Motor neuron (in vitro differentiated cells): ENCODE data around the gene TSPAN31. TPM values are rescaled to one million over a fixed set of nuclear protein-coding genes. Genes with fewer than 3 reads are reported as not detected.
A peak's percentile ranks its signal among the peaks of the same experiment; 100 is the strongest.

Experiments
- ATAC-seq, 8 experiments: fragments of 200-7000 bp; cut with Tn5 transposase; replicated peaks in 6 of 8; 2 replicates each; pipeline ENCODE4 v1.8.0; 2021; ENCODE audit warnings: mild to moderate bottlenecking in 8 of 8, moderate library complexity in 8 of 8
- H3K27ac ChIP-seq, 2 donors: fragments of 250-450 bp; sonication (Bioruptor Pico); 2 replicates each; pipeline ENCODE4 v1.9.0; 2021; ENCODE audit warnings: antibody characterized with exemption in 2 of 2, mild to moderate bottlenecking in 2 of 2, moderate library complexity in 1 of 2
- H3K4me1 ChIP-seq, 2 donors: fragments of 250-450 bp; sonication (Bioruptor Pico); replicated peaks in 1 of 2; 2 replicates each; pipeline ENCODE4 v1.6.1; 2021; ENCODE audit warnings: antibody characterized with exemption in 2 of 2, mild to moderate bottlenecking in 2 of 2, moderate library complexity in 1 of 2
- H3K4me3 ChIP-seq, 5 donors: fragments of 250-450 bp; sonication (Bioruptor Pico); 2 replicates each; pipeline ENCODE4 v1.9.0; 2021; ENCODE audit warnings: antibody characterized with exemption in 5 of 5, mild to moderate bottlenecking in 5 of 5, moderate library complexity in 4 of 5
- WGBS, 10 experiments: fragments of 450-650 bp; shearing (Covaris generic); methylation state at CpG; one replicate each; pipeline ENCODE4 v1.0.0; 2022; 5-methylcytosine and 5-hydroxymethylcytosine counted together
- in situ Hi-C, 9 experiments: fragments of 400-800 bp; cut with MboI; loops; one replicate each; pipeline ENCODE4 v1.15.0; 2021; ENCODE audit warnings: low sequenced_read_pairs in 9 of 9, low pct_unique_long_range_greater_than_20kb in 2 of 9; ENCODE audit not compliant: unreplicated experiment in 9 of 9
- total RNA-seq, 8 experiments: library from RNA; unstranded; fragments of 300-600 nt; gene quantifications; 2 replicates each; pipeline versions ENCODE4 v1.2.3 to v1.2.4, GENCODE V29; 2022

The TSPAN31 gene
- total RNA-seq, 8 experiments from 2014 or later = 19.8 to 38.6 (median 24.4) TPM

DNA sequence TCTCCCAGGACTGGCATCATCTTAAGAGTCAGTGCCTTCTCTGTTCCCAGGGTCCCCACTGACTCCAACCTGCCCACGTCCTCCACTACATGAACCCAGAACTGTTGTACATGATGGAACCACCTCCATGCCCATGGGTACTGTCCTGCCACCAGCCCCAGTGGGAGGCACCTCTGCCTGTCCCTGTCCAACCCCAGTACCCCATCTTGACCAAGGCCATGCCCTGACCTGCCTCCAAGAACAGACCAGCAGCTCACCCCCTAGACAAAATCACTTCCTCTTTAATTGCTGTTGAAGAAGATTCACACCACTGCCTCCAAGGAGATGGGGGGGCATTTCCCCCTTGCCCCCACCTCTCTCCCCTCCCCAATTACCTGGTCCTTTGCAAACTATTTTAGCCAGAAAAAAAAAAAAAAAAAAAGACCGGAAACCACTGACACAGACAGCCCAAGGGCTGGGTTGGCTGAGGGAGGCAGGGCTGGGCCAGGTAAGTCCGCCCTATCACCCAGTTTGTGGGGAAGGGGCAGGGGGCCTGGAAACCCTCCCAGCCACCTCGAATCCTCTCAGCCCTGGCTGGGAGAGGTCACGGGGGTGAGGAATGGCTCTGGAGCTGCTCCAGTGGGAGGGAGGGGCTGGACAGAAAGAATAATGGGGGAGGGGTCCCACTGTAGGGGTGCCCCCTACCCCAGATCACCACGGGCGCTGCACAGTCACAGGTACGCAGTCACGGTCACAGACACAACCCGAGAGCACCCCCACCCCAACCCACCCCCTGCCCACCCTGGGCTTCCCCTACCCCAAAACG lies 19.7 kb upstream of the TSPAN31 start:
- no peak for ATAC-seq
- 0 to 50% (median 0%) methylated on average over 1 to 3 of the region's 11 CpGs; no CpG with 5 or more reads in 7 of the 10 experiments for WGBS, 10 experiments
- in situ Hi-C loops = no loop called here
- no peak overlapping the region for H3K27ac ChIP-seq
- no peak overlapping the region for H3K4me3 ChIP-seq
- peaks cover 0 to 6% of the 10 kb centered on the region in 2 donors for H3K4me1 ChIP-seq

DNA sequence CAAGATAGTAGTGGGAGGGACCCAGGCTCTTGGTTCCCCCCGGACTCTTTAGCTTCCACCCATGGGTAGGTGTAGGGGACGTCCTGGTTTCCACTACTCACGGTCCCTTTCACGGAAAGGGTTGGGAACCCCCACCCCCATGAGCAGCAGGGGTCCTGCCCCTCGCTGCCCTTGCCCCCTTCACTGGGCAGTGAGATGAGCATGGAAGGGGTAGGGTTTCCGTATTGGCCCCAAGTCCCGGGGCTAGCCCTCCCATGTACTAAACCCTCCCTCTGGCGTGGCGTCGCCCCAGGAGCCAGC lies 19.0 kb upstream of the TSPAN31 start:
- in situ Hi-C loops = no loop called here
- Histone ChIP-seq H3K4me3 (peak overlapping the region; percentile 32 to 52 (median 47)), H3K27ac (peak overlapping the region; percentile 61 to 79), H3K4me1 (peaks cover 0 to 6% of the 10 kb centered on the region in 2 donors)
- WGBS, 10 experiments = 0% methylated on average over 2 of the region's 10 CpGs; no CpG with 5 or more reads in 9 of the 10 experiments
- ATAC-seq = peak in 3 of 8 experiments; percentile 0 to 1 (median 1)

DNA sequence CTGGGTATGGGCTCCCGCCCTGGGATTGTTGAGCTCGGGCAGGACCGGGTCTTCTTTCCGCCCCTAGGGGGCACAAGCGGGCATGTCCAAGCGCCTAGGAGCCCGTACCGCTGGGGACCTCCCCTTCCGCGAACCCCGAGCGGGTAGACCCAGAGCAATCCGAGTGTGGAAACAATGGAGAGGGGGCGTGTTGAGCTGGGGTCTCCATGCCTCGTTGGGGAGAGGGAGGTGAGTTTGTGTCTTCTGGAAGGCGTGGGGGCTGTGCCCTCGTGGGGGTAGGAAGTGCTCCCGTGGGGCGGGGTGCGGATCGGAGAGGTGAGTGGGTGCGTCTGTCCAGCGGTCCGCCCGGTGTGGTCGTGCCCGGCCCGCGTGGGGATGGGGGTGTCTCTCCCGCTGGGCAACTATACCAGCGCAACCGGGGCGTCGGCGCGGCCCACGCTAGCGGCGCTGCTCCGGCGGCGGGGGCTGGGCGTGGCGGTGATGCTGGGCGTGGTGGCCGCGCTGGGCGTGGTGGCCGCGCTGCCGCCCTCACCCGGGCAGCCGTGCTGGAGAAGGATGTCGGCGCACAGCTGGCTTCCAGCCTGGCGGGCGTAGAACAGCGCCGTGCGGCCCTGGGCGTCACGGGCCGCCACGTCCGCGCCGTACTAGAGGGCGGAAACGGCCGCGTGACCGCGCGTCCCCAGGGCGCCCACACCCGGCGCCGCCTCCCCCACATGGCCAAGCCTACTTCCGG lies 18.5 kb upstream of the TSPAN31 start:
- in situ Hi-C loops = no loop called here
- H3K4me3 ChIP-seq = peak overlapping the region; percentile 32 to 52 (median 47)
- WGBS, 10 experiments = 0 to 23% (median 8%) methylated on average over 1 to 6 of the region's 79 CpGs; no CpG with 5 or more reads in 7 of the 10 experiments
- H3K4me1 ChIP-seq = peaks cover 0 to 6% of the 10 kb centered on the region in 2 donors
- peak overlapping the region; percentile 61 to 79 for H3K27ac ChIP-seq
- ATAC-seq = peak; percentile 82 to 91 (median 86)

DNA sequence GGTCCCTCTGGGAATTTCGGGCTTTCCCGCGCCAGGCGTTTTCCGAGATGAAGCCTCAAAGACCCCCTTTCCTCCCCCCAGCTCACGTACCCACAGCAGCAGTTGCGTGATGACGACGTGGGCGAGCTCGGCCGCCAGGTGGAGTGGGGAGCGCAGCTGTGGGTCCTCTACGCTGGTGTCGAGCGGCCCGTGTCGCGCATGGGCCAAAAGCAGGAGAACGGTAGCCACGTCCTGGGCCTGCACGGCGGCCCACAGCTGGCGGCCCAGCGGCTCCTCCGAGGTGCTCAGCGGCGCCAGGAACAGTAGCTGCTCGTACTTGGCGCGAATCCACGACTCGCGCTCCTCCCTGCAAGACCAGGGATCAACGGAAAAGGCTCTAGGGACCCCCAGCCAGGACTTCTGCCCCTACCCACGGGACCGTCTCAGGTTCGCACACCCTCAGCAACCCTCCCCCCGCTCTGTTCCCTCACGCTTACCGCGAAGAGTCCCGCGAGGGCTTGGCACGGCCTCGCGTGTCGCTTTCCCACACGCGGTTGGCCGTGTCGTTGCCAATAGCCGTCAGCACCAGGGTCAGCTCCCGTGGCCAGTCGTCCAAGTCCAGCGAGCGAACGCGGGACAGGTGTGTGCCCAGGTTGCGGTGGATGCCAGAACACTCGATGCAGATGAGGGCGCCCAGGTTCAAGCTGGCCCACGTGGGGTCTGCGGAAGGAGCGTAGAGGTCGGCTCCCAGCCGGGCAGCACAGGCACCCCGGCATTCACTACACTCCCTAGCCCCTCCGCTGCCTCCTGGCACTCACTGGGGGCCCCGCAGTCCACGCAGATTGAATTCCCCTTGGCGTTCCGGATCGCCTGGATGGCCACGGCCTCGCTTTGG lies 17.7 kb upstream of the TSPAN31 start:
- 10 to 72% (median 32%) methylated on average over 3 to 41 of the region's 76 CpGs; no CpG with 5 or more reads in 3 of the 10 experiments for WGBS, 10 experiments
- in situ Hi-C loops = no loop called here

DNA sequence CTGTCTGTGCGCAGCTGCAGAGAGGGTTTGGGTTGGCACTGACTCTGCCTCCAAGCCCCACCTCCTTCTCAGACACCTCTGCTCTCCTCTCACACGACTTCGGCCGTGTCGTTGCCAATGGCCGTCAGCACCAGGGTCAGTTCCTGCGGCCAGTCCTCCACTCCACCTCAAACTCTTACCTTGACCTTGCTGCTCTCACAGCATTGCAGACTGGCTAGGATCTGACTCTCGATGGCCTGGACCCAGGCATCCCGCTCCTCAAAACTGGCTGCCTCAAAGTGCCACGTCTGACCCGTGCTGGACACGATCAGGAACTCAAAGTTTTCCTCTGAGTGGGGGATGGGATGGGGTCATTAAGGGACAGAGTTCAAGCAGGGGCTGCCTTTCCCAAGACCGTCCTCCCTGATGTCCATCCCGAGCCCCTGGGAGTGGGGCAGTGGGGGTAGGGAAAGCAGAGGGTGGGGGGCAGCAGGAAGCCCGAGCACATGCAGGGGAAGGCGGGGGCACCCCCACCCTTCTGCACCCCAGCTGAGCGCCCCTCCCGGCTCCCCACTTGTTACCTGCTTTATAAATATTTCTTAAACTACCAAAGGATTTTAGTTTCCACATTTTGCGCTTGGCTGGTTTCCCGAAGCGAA lies 17.0 kb upstream of the TSPAN31 start:
- H3K4me1 ChIP-seq = peaks cover 0 to 6% of the 10 kb centered on the region in 2 donors
- H3K27ac ChIP-seq = no peak overlapping the region
- 12 to 100% (median 81%) methylated on average over 1 to 10 of the region's 21 CpGs; no CpG with 5 or more reads in 1 of the 10 experiments for WGBS, 10 experiments
- in situ Hi-C loops = no loop called here
- no peak for ATAC-seq
- peak overlapping the region in 1 of 5 donors; percentile 49 for H3K4me3 ChIP-seq

More for the DNA sequence above, 17.7 kb upstream of the TSPAN31 start:
- H3K4me3 ChIP-seq = peak overlapping the region; percentile 32 to 52 (median 47)
- H3K4me1 ChIP-seq = peaks cover 0 to 6% of the 10 kb centered on the region in 2 donors
- peak; percentile 18 to 73 (median 62) for ATAC-seq
- peak overlapping the region; percentile 61 to 79 for H3K27ac ChIP-seq

DNA sequence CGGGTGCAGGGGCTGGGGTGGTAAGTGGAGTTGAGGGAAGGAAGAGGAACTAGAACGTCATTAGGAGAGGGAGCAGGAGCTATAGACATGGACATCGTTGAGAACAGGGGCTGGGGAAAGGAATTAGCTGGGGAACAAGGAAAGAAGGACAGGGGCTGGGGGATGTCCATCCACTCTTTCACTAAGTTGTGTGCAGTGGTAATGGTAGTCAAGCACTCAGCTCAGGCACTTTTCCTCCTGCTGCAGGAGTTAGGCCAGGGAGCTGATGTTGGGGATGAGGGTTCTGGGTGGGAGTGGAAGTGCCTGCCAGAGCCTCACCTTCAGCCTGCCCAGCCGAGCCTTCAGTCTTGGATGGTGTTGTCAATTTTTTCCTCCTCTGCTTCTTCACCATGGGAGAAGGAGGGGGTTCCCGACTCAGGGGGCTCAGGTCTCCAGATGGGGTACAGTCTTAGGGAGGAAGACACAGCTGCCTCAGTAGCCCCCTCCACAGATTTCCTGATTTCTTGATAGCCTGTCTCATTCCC lies 15.5 kb upstream of the TSPAN31 start:
- ATAC-seq = no peak

DNA sequence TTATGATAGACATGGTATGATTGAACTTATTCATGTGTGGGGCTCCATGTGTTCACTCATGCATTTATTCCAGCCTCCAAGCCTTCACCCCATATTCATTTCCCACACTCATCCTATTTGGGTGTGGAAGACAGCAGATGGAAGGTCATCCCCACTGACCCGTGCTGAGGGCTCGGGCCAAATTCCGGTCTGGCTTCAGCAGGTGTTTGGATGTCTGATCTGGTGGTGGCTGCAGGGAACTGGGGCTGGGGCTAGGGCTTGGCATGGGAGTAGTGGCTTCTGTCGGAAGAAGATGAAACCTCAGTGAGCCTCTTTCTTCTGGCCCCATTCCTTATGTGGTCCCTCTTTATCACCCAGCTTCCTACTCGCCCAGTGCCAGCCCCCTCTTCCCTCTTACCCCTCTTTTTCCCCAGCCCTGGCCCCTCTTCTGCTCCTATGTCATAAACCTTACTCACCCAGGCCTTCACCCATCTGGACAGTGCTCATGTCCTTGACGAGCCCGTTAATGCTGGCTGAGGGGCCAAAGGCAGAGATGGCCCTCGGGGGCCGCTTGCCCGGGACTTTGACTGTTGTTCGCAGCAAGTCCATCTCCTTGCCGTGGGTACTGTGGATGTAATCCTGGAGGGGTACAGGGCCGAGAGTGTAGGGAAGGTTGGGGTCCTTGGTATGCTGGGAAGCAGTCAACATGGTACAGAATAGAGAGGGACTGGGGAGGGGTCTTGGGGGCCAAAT lies 14.3 kb upstream of the TSPAN31 start:
- WGBS, 10 experiments = 83 to 92% (median 87%) methylated on average over 1 to 3 of the region's 13 CpGs; no CpG with 5 or more reads in 7 of the 10 experiments
- peaks cover 9 to 13% of the 10 kb centered on the region in 2 donors for H3K4me1 ChIP-seq
- H3K4me3 ChIP-seq = no peak overlapping the region
- in situ Hi-C loops = no loop called here
- ATAC-seq = no peak
- no peak overlapping the region for H3K27ac ChIP-seq

More for the DNA sequence above, 15.5 kb upstream of the TSPAN31 start:
- H3K4me1 ChIP-seq = peaks cover 0 to 6% of the 10 kb centered on the region in 2 donors
- H3K4me3 ChIP-seq = no peak overlapping the region
- in situ Hi-C loops = no loop called here
- no peak overlapping the region for H3K27ac ChIP-seq
- 25 to 93% (median 50%) methylated on average over 1 to 2 of the region's 5 CpGs; no CpG with 5 or more reads in 4 of the 10 experiments for WGBS, 10 experiments

DNA sequence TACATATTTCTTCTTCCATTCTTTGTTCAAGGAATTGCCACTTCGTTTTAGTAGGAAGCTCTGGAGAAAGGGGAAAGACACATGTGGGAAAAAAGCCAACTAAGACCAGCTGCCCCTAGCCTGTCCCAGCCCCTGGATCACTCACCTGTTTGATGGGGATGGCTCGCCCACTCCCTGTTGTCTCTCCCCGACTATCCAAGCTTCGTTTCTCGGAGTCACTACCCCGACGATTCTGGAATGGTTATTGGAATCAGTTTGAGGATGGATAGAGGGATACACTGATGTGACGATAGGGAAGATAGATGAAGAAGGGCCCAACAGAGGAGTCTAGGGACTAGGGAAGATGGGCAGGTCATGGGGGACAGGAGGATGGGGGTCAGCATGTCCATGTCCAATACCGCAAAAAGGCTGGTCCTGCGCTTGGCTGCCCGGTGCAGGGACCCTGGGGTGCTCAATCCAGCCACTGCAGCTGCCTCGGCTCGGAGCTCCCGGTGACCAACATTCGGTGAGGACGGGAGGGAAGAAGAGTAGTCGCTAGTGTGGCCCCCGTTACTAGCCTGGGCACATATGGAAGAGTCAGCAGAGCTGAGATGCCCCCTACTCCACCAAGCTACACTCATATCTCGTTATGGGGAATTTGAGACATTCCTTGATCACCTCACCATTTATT lies 13.3 kb upstream of the TSPAN31 start:
- Histone ChIP-seq H3K4me3 (no peak overlapping the region), H3K4me1 (peaks cover 15 to 21% of the 10 kb centered on the region in 2 donors), H3K27ac (no peak overlapping the region)
- ATAC-seq = no peak
- in situ Hi-C loops = no loop called here
- 43 to 100% (median 82%) methylated on average over 1 to 17 of the region's 19 CpGs for WGBS, 10 experiments

DNA sequence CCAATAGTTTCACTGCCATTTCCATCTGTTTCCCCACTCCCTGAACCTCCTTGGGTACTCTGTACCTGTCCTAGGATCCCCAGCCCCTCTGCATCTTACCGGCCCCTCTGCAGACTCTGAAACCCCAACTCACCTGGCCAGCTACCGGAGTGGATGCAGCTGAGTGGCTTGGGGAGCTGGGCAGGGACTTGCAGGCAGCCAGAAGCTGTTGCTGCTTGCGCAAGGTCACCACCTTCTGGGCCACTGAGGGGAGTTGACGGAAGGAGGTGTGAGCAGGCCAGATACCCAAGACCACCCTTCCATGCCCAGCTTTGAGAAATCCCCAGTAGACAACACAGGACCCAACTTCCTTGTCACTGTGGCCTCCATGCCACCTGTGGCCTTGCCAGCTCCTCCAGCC lies 12.6 kb upstream of the TSPAN31 start:
- H3K4me1 ChIP-seq = peaks cover 22 to 25% of the 10 kb centered on the region in 2 donors
- no peak overlapping the region for H3K4me3 ChIP-seq
- 50 to 67% (median 63%) methylated on average over 1 to 2 of the region's 4 CpGs; no CpG with 5 or more reads in 6 of the 10 experiments for WGBS, 10 experiments
- no peak for ATAC-seq
- in situ Hi-C loops = no loop called here
- H3K27ac ChIP-seq = no peak overlapping the region

DNA sequence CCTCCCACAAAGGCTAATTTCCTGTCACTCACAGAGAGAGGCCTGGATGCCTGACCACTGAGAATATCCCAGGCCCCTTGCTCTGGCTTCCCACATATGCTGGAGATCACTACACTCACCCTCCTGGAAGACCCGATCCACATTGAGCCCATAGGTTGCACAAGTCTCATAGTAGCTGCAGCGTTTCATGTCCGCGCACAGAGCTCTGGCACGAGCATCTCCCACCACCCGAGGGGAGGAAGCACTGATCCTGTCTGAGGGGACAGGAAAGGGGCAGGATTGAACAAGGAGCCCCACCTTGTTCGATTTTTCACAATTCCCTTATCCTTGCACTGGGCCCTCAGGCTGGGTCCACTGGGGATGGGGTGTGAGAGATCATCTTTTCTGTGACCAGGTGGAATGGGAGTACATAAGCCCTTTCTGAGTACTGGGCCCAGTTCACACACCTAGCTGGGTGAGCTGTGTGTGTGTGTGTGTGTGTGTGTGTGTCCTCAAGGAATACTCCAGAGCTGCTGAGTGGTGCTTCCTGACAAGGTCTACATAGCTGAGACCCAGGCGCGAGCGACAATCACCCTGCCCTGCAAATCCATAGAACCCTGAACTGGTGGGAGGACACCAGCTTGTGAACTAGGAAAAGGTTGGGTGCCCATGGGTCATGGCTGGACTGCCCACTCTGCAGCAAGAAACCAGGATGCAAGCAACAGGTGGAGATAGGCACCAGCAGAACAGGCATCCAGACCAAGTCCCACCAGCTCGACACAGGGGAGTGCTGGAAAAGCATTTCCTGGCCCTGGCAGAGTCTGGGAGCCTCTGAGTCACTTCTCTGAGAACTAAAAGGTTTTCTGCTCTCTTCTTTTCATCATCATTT lies 11.9 kb upstream of the TSPAN31 start:
- 17 to 84% (median 79%) methylated on average over 1 to 7 of the region's 11 CpGs; no CpG with 5 or more reads in 3 of the 10 experiments for WGBS, 10 experiments
- H3K4me1 ChIP-seq = peaks cover 22 to 25% of the 10 kb centered on the region in 2 donors
- no peak for ATAC-seq
- H3K27ac ChIP-seq = no peak overlapping the region
- in situ Hi-C loops = no loop called here
- no peak overlapping the region for H3K4me3 ChIP-seq
